PC-9 (cell line): ENCODE measurements around the gene GOLGA8H.
A peak's percentile ranks its signal among the peaks of the same experiment; 100 is the strongest.
"Not testable (repeated sequence)": the region's sequence is repeated elsewhere in the genome, so short reads cannot be mapped to it uniquely, and the experiment has no call there.

Experiments
- CTCF ChIP-seq: fragments of 200-600 bp; sonication (generic); conservative IDR thresholded peaks from 2 replicates; pipeline ENCODE4 v1.6.1; 2017; ENCODE audit warnings: mixed run types, antibody characterized with exemption, mild to moderate bottlenecking, moderate library complexity
- EZH2 ChIP-seq: fragments of 200-600 bp; sonication (generic); IDR thresholded peaks from 2 replicates; pipeline ENCODE4 v1.8.0; 2017; ENCODE audit warnings: antibody characterized with exemption, low read depth

GRCh38 chr15:30661154-30661553, 57.3 kb downstream of the GOLGA8H start:
- TF ChIP-seq EZH2 = not testable (repeated sequence)
- peak; percentile 64 for TF ChIP-seq CTCF
